ENCODE results near the gene ADIRF. TPM values are rescaled to one million over a fixed set of nuclear protein-coding genes. Genes with fewer than 3 reads are reported as not detected.
"Not testable (repeated sequence)": the region's sequence is repeated elsewhere in the genome, so short reads cannot be mapped to it uniquely, and the experiment has no call there.

Gene ADIRF
- total and polyA plus RNA-seq, 10 of the 15 experiments (the other 5 are each of a cell fraction or from before 2014, with no cell fraction given), result 0.12 to 2.5 (median 0.70) TPM; not detected in 2

- H3K9me3 ChIP-seq (replicated peaks; ENCODE audit: control insufficient read depth, insufficient read depth, low read length), result no peaks in the 10 kb centered on the region
- in situ Hi-C loops (cut with MboI), result no loop called here
- TF ChIP-seq SMARCA5 (IDR thresholded peaks at IDR 0.05), result no peak
- TF ChIP-seq CREM (IDR thresholded peaks at IDR 0.05; ENCODE audit: low read depth), result no peak
- TF ChIP-seq CHD2 (IDR thresholded peaks at IDR 0.05; ENCODE audit: borderline replicate concordance, low read depth, low read length), result no peak
- no peak for TF ChIP-seq TARDBP (IDR thresholded peaks at IDR 0.05; ENCODE audit: borderline replicate concordance)
- no peak for TF ChIP-seq DPF2 (IDR thresholded peaks at IDR 0.05)
- TF ChIP-seq ESRRA (IDR thresholded peaks at IDR 0.05; ENCODE audit: low read length), result no peak
- TF ChIP-seq ZNF207 (IDR thresholded peaks at IDR 0.05; ENCODE audit: borderline replicate concordance), result no peak
- TF ChIP-seq LARP7 (IDR thresholded peaks at IDR 0.05), result no peak
- no peak for TF ChIP-seq ZNF24 (IDR thresholded peaks at IDR 0.05)
- TF ChIP-seq RELA (IDR thresholded peaks at IDR 0.05; ENCODE audit: borderline replicate concordance, partially characterized antibody), result no peak
- TF ChIP-seq BACH1 (IDR thresholded peaks at IDR 0.05; ENCODE audit: borderline replicate concordance), result no peak
- no peaks in the 10 kb centered on the region for H3K36me3 ChIP-seq (ENCODE audit: control insufficient read depth in 2 of 2, insufficient read depth in 2 of 2, low read length in 1 of 2)
- no TSS peak for BruUV-seq (replicated peaks)
- H3K4me2 ChIP-seq (ENCODE audit: control insufficient read depth, insufficient read depth), result no peak overlapping the region
- no peaks in the 10 kb centered on the region for H3K4me1 ChIP-seq (ENCODE audit: control insufficient read depth, insufficient read depth, low read length)
- RAD21 ChIA-PET (ENCODE audit: unreplicated experiment), result no interaction called here
- intact Hi-C loops (cut with micrococcal nuclease; ENCODE audit: unreplicated experiment), result no loop called here
- DNase-seq (ENCODE audit: low read depth, low spot score) (no peak), ATAC-seq (no peak), FAIRE-seq (no peak)
- no peak overlapping the region for H3K4me3 ChIP-seq
- H3K27ac ChIP-seq (ENCODE audit: control insufficient read depth, insufficient read depth), result no peak overlapping the region
- POLR2A ChIA-PET, result no interaction called here
- no peaks in the 10 kb centered on the region for H3K79me2 ChIP-seq (ENCODE audit: control insufficient read depth, insufficient read depth, low read length)
- H3K27me3 ChIP-seq (replicated peaks in 1 of 2; ENCODE audit: control insufficient read depth in 2 of 2, insufficient read depth in 2 of 2, low read length in 1 of 2), result no peaks in the 10 kb centered on the region; a peak in 2 of 4 replicates
- H3K9ac ChIP-seq (ENCODE audit: control insufficient read depth, insufficient read depth, low read length), result no peak overlapping the region
- CTCF ChIA-PET, result no interaction called here
- SMC1A ChIA-PET (ENCODE audit: uncharacterized antibody, unreplicated experiment), result no interaction called here
- no peak overlapping the region for H2AFZ ChIP-seq (ENCODE audit: control insufficient read depth, low read depth, low read length)
- 20% methylated on average over 5 of the region's 5 CpGs for WGBS (ENCODE audit: insufficient coverage, insufficient replicate concordance, low lambda C conversion rate, missing lambda C conversion rate)
- no peaks in the 10 kb centered on the region for H4K20me1 ChIP-seq (ENCODE audit: control insufficient read depth, insufficient read depth)
Observed at GRCh38 chr10:86981716-86982115, 13.4 kb downstream of the ADIRF start.

- BruUV-seq (replicated peaks); H3K9ac ChIP-seq (ENCODE audit: control insufficient read depth, insufficient read depth, low read length); H3K4me3 ChIP-seq; H3K4me1 ChIP-seq (ENCODE audit: control insufficient read depth, insufficient read depth, low read length); H3K27ac ChIP-seq (ENCODE audit: control insufficient read depth, insufficient read depth); H3K79me2 ChIP-seq (ENCODE audit: control insufficient read depth, insufficient read depth, low read length); DNase-seq (ENCODE audit: low read depth, low spot score); H3K4me2 ChIP-seq (ENCODE audit: control insufficient read depth, insufficient read depth); intact Hi-C loops (cut with micrococcal nuclease; ENCODE audit: unreplicated experiment); H3K36me3 ChIP-seq (ENCODE audit: control insufficient read depth in 2 of 2, insufficient read depth in 2 of 2, low read length in 1 of 2); ATAC-seq; RAD21 ChIA-PET (ENCODE audit: unreplicated experiment); H2AFZ ChIP-seq (ENCODE audit: control insufficient read depth, low read depth, low read length); in situ Hi-C loops (cut with MboI); H4K20me1 ChIP-seq (ENCODE audit: control insufficient read depth, insufficient read depth); CTCF ChIA-PET; FAIRE-seq; H3K27me3 ChIP-seq (replicated peaks in 1 of 2; ENCODE audit: control insufficient read depth in 2 of 2, insufficient read depth in 2 of 2, low read length in 1 of 2); POLR2A ChIA-PET; H3K9me3 ChIP-seq (replicated peaks; ENCODE audit: control insufficient read depth, insufficient read depth, low read length): not testable (repeated sequence)
- SMC1A ChIA-PET (ENCODE audit: uncharacterized antibody, unreplicated experiment), result interaction anchor here (0.6 kb wide), 1 partner anchor 211 kb away, joined by 3 read pairs; no protein-coding TSS in a partner anchor
- 53% methylated on average over 4 of the region's 4 CpGs for WGBS (ENCODE audit: insufficient coverage, insufficient replicate concordance, low lambda C conversion rate, missing lambda C conversion rate)
Observed at GRCh38 chr10:86984498-86984897, 16.2 kb downstream of the ADIRF start.

Measured in GM12878 (cell line).